Glutamatergic neuron (in vitro differentiated cells): ENCODE data around the gene YY2. TPM values are rescaled to one million over a fixed set of nuclear protein-coding genes. Genes with fewer than 3 reads are reported as not detected.
"Not testable (repeated sequence)": the region's sequence is repeated elsewhere in the genome, so short reads cannot be mapped to it uniquely, and the experiment has no call there.

ENCODE experiments used
- DNase-seq: peaks from one replicate; pipeline ENCODE4 v3.0.0; 2022
- H3K27ac Mint-ChIP-seq: one replicate; pipeline ENCODE4 v1.8.0; 2020; ENCODE audit warnings: mild to moderate bottlenecking, mixed read lengths, inconsistent platforms; ENCODE audit not compliant: unreplicated experiment
- H3K27me3 Mint-ChIP-seq: one replicate; pipeline ENCODE4 v1.8.0; 2020; ENCODE audit warnings: mild to moderate bottlenecking, moderate library complexity, mixed read lengths, inconsistent platforms; ENCODE audit not compliant: unreplicated experiment
- H3K36me3 Mint-ChIP-seq: one replicate; pipeline ENCODE4 v1.8.0; 2020; ENCODE audit warnings: mild to moderate bottlenecking, mixed read lengths, inconsistent platforms; ENCODE audit not compliant: unreplicated experiment
- H3K4me1 Mint-ChIP-seq: one replicate; pipeline ENCODE4 v1.8.0; 2020; ENCODE audit warnings: mild to moderate bottlenecking, low read depth, mixed read lengths, inconsistent platforms; ENCODE audit not compliant: unreplicated experiment
- H3K4me3 Mint-ChIP-seq: one replicate; pipeline ENCODE4 v1.8.0; 2020; ENCODE audit warnings: mild to moderate bottlenecking, mixed read lengths, inconsistent platforms; ENCODE audit not compliant: unreplicated experiment
- H3K9me3 Mint-ChIP-seq: one replicate; pipeline ENCODE4 v1.8.0; 2020; ENCODE audit warnings: mild to moderate bottlenecking, moderate library complexity, mixed read lengths, inconsistent platforms; ENCODE audit not compliant: unreplicated experiment
- CTCF ChIP-seq: fragments of 200-600 bp; sonication (generic); IDR thresholded peaks from one replicate; pipeline ENCODE4 v1.5.0; 2021; ENCODE audit not compliant: partially characterized antibody, unreplicated experiment
- total RNA-seq: library from RNA; stranded (reverse); fragmentation: NEBNext Ultra II Directional; extraction: Animal tissue kit (Norgen Biotek cat#: 25700); gene quantifications from one replicate; pipeline ENCODE4 v1.2.1, GENCODE V29; 2021; ENCODE audit not compliant: unreplicated experiment

The YY2 gene
- total RNA-seq, 1 donor from 2014 or later, result 1.1 TPM

- Mint-ChIP-seq H3K27ac (no peak overlapping the region), H3K9me3 (peaks cover 1% of the 10 kb centered on the region), H3K27me3 (no peaks in the 10 kb centered on the region), H3K4me3 (no peak overlapping the region), H3K36me3 (no peaks in the 10 kb centered on the region), H3K4me1 (peaks cover 2% of the 10 kb centered on the region)
- TF ChIP-seq CTCF, result no peak
- no peak for DNase-seq
These were observed 39.7 kb upstream of the YY2 start for GRCh38 chrX:21816136-21816535.

- H3K9me3 Mint-ChIP-seq, H3K27ac Mint-ChIP-seq, H3K27me3 Mint-ChIP-seq, H3K4me3 Mint-ChIP-seq, DNase-seq, H3K36me3 Mint-ChIP-seq, H3K4me1 Mint-ChIP-seq: not testable (repeated sequence)
These were observed 35.6 kb upstream of the YY2 start for GRCh38 chrX:21820170-21820569.

GRCh38 chrX:21821875-21822274, 33.9 kb upstream of the YY2 start:
- H3K27ac Mint-ChIP-seq, result no peak overlapping the region
- DNase-seq, result no peak
- no peaks in the 10 kb centered on the region for H3K9me3 Mint-ChIP-seq
- no peaks in the 10 kb centered on the region for H3K27me3 Mint-ChIP-seq
- no peaks in the 10 kb centered on the region for H3K36me3 Mint-ChIP-seq
- H3K4me1 Mint-ChIP-seq, result no peaks in the 10 kb centered on the region
- TF ChIP-seq CTCF, result no peak
- H3K4me3 Mint-ChIP-seq, result no peak overlapping the region

- Mint-ChIP-seq H3K4me3 (no peak overlapping the region), H3K4me1 (no peaks in the 10 kb centered on the region)
- no peak for TF ChIP-seq CTCF
These were observed 24.3 kb upstream of the YY2 start for GRCh38 chrX:21831496-21831895.

GRCh38 chrX:21837056-21837455, 18.7 kb upstream of the YY2 start:
- Mint-ChIP-seq H3K27me3 (no peaks in the 10 kb centered on the region), H3K36me3 (no peaks in the 10 kb centered on the region), H3K9me3 (no peaks in the 10 kb centered on the region), H3K27ac (no peak overlapping the region), H3K4me3 (no peak overlapping the region), H3K4me1 (no peaks in the 10 kb centered on the region)
- TF ChIP-seq CTCF, result no peak
- no peak for DNase-seq

More at GRCh38 chrX:21831496-21831895, 24.3 kb upstream of the YY2 start:
- no peaks in the 10 kb centered on the region for H3K9me3 Mint-ChIP-seq
- no peak for DNase-seq
- H3K27me3 Mint-ChIP-seq, result no peaks in the 10 kb centered on the region
- H3K27ac Mint-ChIP-seq, result no peak overlapping the region
- no peaks in the 10 kb centered on the region for H3K36me3 Mint-ChIP-seq

- Mint-ChIP-seq H3K27ac (peak overlapping the region; percentile 74), H3K4me3 (peak overlapping the region; percentile 91), H3K36me3 (no peaks in the 10 kb centered on the region), H3K27me3 (no peaks in the 10 kb centered on the region), H3K9me3 (no peaks in the 10 kb centered on the region), H3K4me1 (no peaks in the 10 kb centered on the region)
- no peak for DNase-seq
- TF ChIP-seq CTCF, result no peak
These were observed 16.9 kb upstream of the YY2 start for GRCh38 chrX:21838937-21839333.
